Measurements from ENCODE around the gene FNDC10. TPM values are rescaled to one million over a fixed set of nuclear protein-coding genes. Genes with fewer than 3 reads are reported as not detected.

The FNDC10 gene
- total and polyA plus RNA-seq, 2 experiments from 2014 or later, result 2.1 to 8.8 TPM

- Histone ChIP-seq H3K9me3 (ENCODE audit: low read depth) (no peaks in the 10 kb centered on the region), H3K9me2 (replicated peaks; ENCODE audit: insufficient read depth) (no peaks in the 10 kb centered on the region), H2AFZ (no peak overlapping the region), H3K4me1 (ENCODE audit: insufficient read depth) (no peaks in the 10 kb centered on the region), H3K4me2 (no peak overlapping the region), H3K27me3 (no peaks in the 10 kb centered on the region), H3K4me3 (no peak overlapping the region), H3K79me2 (peaks cover 99% of the 10 kb centered on the region), H3K27ac (no peak overlapping the region), H4K20me1 (ENCODE audit: insufficient read depth, poor library complexity, severe bottlenecking) (peaks cover 90% of the 10 kb centered on the region), H3K36me3 (replicated peaks; ENCODE audit: insufficient read depth, low read depth) (no peaks in the 10 kb centered on the region)
- WGBS (ENCODE audit: low lambda C conversion rate, missing lambda C conversion rate), result 73% methylated on average over 10 of the region's 10 CpGs
- no peak for DNase-seq (ENCODE audit: low spot score)
- TF ChIP-seq EZH2 (IDR thresholded peaks at IDR 0.05; ENCODE audit: borderline replicate concordance), result no peak
These were observed 32.0 kb downstream of the FNDC10 start for GRCh38 chr1:1567891-1568291.

GRCh38 chr1:1567152-1567875 is 32.6 kb downstream of the FNDC10 start:
- TF ChIP-seq EZH2 (IDR thresholded peaks at IDR 0.05; ENCODE audit: borderline replicate concordance) (no peak), EZH2phosphoT487 (IDR thresholded peaks at IDR 0.05; ENCODE audit: low read depth, severe bottlenecking, unreplicated experiment) (no peak), CTCF (IDR thresholded peaks at IDR 0.05; ENCODE audit: poor library complexity) (no peak)
- no peaks in the 10 kb centered on the region for H3K9me3 ChIP-seq (ENCODE audit: low read depth)
- no peaks in the 10 kb centered on the region for H3K36me3 ChIP-seq (replicated peaks; ENCODE audit: insufficient read depth, low read depth)
- WGBS (ENCODE audit: low lambda C conversion rate, missing lambda C conversion rate), result 95% methylated on average over 31 of the region's 31 CpGs
- no peak for DNase-seq (ENCODE audit: low spot score)
- peaks cover 97% of the 10 kb centered on the region for H3K79me2 ChIP-seq
- no peak overlapping the region for H3K4me2 ChIP-seq
- H2AFZ ChIP-seq, result no peak overlapping the region
- H3K27ac ChIP-seq, result no peak overlapping the region
- no peaks in the 10 kb centered on the region for H3K4me1 ChIP-seq (ENCODE audit: insufficient read depth)
- H3K9me2 ChIP-seq (replicated peaks; ENCODE audit: insufficient read depth), result no peaks in the 10 kb centered on the region
- no peaks in the 10 kb centered on the region for H3K27me3 ChIP-seq
- peaks cover 88% of the 10 kb centered on the region for H4K20me1 ChIP-seq (ENCODE audit: insufficient read depth, poor library complexity, severe bottlenecking)
- H3K4me3 ChIP-seq, result no peak overlapping the region

GRCh38 chr1:1565340-1565739 is 34.6 kb downstream of the FNDC10 start:
- 96% methylated on average over 10 of the region's 10 CpGs for WGBS (ENCODE audit: low lambda C conversion rate, missing lambda C conversion rate)
- Histone ChIP-seq H3K27me3 (no peaks in the 10 kb centered on the region), H3K36me3 (replicated peaks; ENCODE audit: insufficient read depth, low read depth) (no peaks in the 10 kb centered on the region), H3K9me2 (replicated peaks; ENCODE audit: insufficient read depth) (no peaks in the 10 kb centered on the region), H3K4me2 (no peak overlapping the region), H3K9me3 (ENCODE audit: low read depth) (no peaks in the 10 kb centered on the region), H2AFZ (no peak overlapping the region), H4K20me1 (ENCODE audit: insufficient read depth, poor library complexity, severe bottlenecking) (peaks cover 70% of the 10 kb centered on the region), H3K27ac (no peak overlapping the region), H3K4me1 (ENCODE audit: insufficient read depth) (no peaks in the 10 kb centered on the region), H3K4me3 (no peak overlapping the region), H3K79me2 (peaks cover 90% of the 10 kb centered on the region)
- no peak for DNase-seq (ENCODE audit: low spot score)
- TF ChIP-seq CTCF (IDR thresholded peaks at IDR 0.05; ENCODE audit: poor library complexity) (no peak), EZH2 (IDR thresholded peaks at IDR 0.05; ENCODE audit: borderline replicate concordance) (no peak), EZH2phosphoT487 (IDR thresholded peaks at IDR 0.05; ENCODE audit: low read depth, severe bottlenecking, unreplicated experiment) (no peak)

GRCh38 chr1:1564268-1564667 is 35.7 kb downstream of the FNDC10 start:
- Histone ChIP-seq H3K4me3 (no peak overlapping the region), H3K27me3 (no peaks in the 10 kb centered on the region), H3K36me3 (replicated peaks; ENCODE audit: insufficient read depth, low read depth) (no peaks in the 10 kb centered on the region), H2AFZ (no peak overlapping the region), H3K27ac (no peak overlapping the region), H3K9me2 (replicated peaks; ENCODE audit: insufficient read depth) (no peaks in the 10 kb centered on the region), H4K20me1 (ENCODE audit: insufficient read depth, poor library complexity, severe bottlenecking) (peaks cover 60% of the 10 kb centered on the region), H3K4me2 (no peak overlapping the region), H3K79me2 (peaks cover 84% of the 10 kb centered on the region), H3K4me1 (ENCODE audit: insufficient read depth) (no peaks in the 10 kb centered on the region), H3K9me3 (ENCODE audit: low read depth) (no peaks in the 10 kb centered on the region)
- TF ChIP-seq EZH2phosphoT487 (IDR thresholded peaks at IDR 0.05; ENCODE audit: low read depth, severe bottlenecking, unreplicated experiment), result no peak
- no peak for TF ChIP-seq EZH2 (IDR thresholded peaks at IDR 0.05; ENCODE audit: borderline replicate concordance)
- no peak for TF ChIP-seq CTCF (IDR thresholded peaks at IDR 0.05; ENCODE audit: poor library complexity)
- DNase-seq (ENCODE audit: low spot score), result no peak
- 93% methylated on average over 19 of the region's 19 CpGs for WGBS (ENCODE audit: low lambda C conversion rate, missing lambda C conversion rate)

All from hepatocyte (in vitro differentiated cells).